ENCODE data around the gene FOXP1.

The FOXP1 gene

GRCh38 chr3:71451060-71451459, 132.5 kb downstream of the FOXP1 start:
- Histone ChIP-seq H3K27ac (ENCODE audit: low read depth, low read length, poor library complexity, severe bottlenecking) (no peak overlapping the region), H3K9me3 (ENCODE audit: low read length) (no peaks in the 10 kb centered on the region), H3K4me3 (ENCODE audit: low read depth, low read length, poor library complexity, severe bottlenecking) (no peak overlapping the region), H3K9ac (ENCODE audit: low read length) (no peak overlapping the region), H3F3A (ENCODE audit: insufficient read depth, low read length) (no peaks in the 10 kb centered on the region), H3K27me3 (ENCODE audit: insufficient read depth, low read length) (no peaks in the 10 kb centered on the region), H3K4me1 (ENCODE audit: insufficient read depth, low read length, severe bottlenecking) (peaks cover 81% of the 10 kb centered on the region), H3K36me3 (ENCODE audit: insufficient read depth, low read length) (peaks cover 3% of the 10 kb centered on the region; the same call in 1 of the 2 replicates), H3K4me2 (ENCODE audit: low read length) (0 out of 2 replicates have a peak overlapping the region, but pooled peaks have one; percentile 7), H2AFZ (ENCODE audit: low read length) (no peak overlapping the region), H3K9me2 (ENCODE audit: low read depth, low read length) (no peaks in the 10 kb centered on the region), H4K20me1 (ENCODE audit: insufficient read depth, low read length) (no peaks in the 10 kb centered on the region), H3K79me2 (ENCODE audit: insufficient read depth, low read length) (peaks cover 74% of the 10 kb centered on the region)
- TF ChIP-seq CTCF (IDR thresholded peaks at IDR 0.05; ENCODE audit: low read length) (no peak), EZH2 (IDR thresholded peaks at IDR 0.05; ENCODE audit: borderline replicate concordance, low read length) (no peak)

- Histone ChIP-seq H3K4me2 (ENCODE audit: low read length) (no peak overlapping the region), H3K4me1 (ENCODE audit: insufficient read depth, low read length, severe bottlenecking) (peaks cover 77% of the 10 kb centered on the region), H3K27me3 (ENCODE audit: insufficient read depth, low read length) (no peaks in the 10 kb centered on the region), H3K79me2 (ENCODE audit: insufficient read depth, low read length) (peaks cover 69% of the 10 kb centered on the region), H3K9me2 (ENCODE audit: low read depth, low read length) (no peaks in the 10 kb centered on the region), H4K20me1 (ENCODE audit: insufficient read depth, low read length) (no peaks in the 10 kb centered on the region), H3K4me3 (ENCODE audit: low read depth, low read length, poor library complexity, severe bottlenecking) (no peak overlapping the region), H3K9me3 (ENCODE audit: low read length) (no peaks in the 10 kb centered on the region), H2AFZ (ENCODE audit: low read length) (no peak overlapping the region), H3K36me3 (ENCODE audit: insufficient read depth, low read length) (peaks cover 3% of the 10 kb centered on the region; the same call in 1 of the 2 replicates), H3K9ac (ENCODE audit: low read length) (no peak overlapping the region), H3K27ac (ENCODE audit: low read depth, low read length, poor library complexity, severe bottlenecking) (no peak overlapping the region), H3F3A (ENCODE audit: insufficient read depth, low read length) (no peaks in the 10 kb centered on the region)
- TF ChIP-seq CTCF (IDR thresholded peaks at IDR 0.05; ENCODE audit: low read length) (no peak), EZH2 (IDR thresholded peaks at IDR 0.05; ENCODE audit: borderline replicate concordance, low read length) (no peak)
Measured at GRCh38 chr3:71450162-71450561, 133.4 kb downstream of the FOXP1 start.

DNA sequence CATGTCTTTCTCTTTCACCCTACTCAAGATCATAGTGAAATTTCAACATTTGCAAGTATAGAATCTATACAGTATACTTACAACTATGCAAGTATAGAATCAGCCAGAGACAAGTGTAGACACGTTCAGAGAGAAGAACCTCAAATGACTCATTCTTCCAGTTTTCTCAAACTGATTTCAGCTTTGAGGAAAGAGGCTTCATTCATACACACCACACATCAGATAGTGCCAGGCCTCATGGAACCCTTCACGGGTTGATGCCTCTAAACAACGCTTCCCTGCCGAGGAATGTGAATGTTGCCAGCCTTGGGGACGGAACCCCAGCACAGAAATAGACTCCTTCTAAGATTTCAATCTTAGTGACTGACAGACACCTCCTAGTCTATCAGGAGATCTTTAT, 135.7 kb downstream of the FOXP1 start:
- peaks cover 77% of the 10 kb centered on the region for H3K4me1 ChIP-seq (ENCODE audit: insufficient read depth, low read length, severe bottlenecking)
- H3K79me2 ChIP-seq (ENCODE audit: insufficient read depth, low read length) = peaks cover 54% of the 10 kb centered on the region
- no peaks in the 10 kb centered on the region for H3K9me3 ChIP-seq (ENCODE audit: low read length)
- no peak overlapping the region for H3K4me2 ChIP-seq (ENCODE audit: low read length)
- H3K27me3 ChIP-seq (ENCODE audit: insufficient read depth, low read length) = no peaks in the 10 kb centered on the region
- peak overlapping the region; percentile 56 for H3K27ac ChIP-seq (ENCODE audit: low read depth, low read length, poor library complexity, severe bottlenecking)
- H3F3A ChIP-seq (ENCODE audit: insufficient read depth, low read length) = 0 out of 2 replicates have a peak, but pooled peaks cover 3% of the 10 kb centered on the region
- no peaks in the 10 kb centered on the region for H4K20me1 ChIP-seq (ENCODE audit: insufficient read depth, low read length)
- no peak overlapping the region for H3K9ac ChIP-seq (ENCODE audit: low read length)
- no peak overlapping the region for H2AFZ ChIP-seq (ENCODE audit: low read length)
- no peak overlapping the region for H3K4me3 ChIP-seq (ENCODE audit: low read depth, low read length, poor library complexity, severe bottlenecking)
- H3K36me3 ChIP-seq (ENCODE audit: insufficient read depth, low read length) = peaks cover 3% of the 10 kb centered on the region; the same call in 1 of the 2 replicates
- TF ChIP-seq EZH2 (IDR thresholded peaks at IDR 0.05; ENCODE audit: borderline replicate concordance, low read length) (no peak), CTCF (IDR thresholded peaks at IDR 0.05; ENCODE audit: low read length) (no peak)
- no peaks in the 10 kb centered on the region for H3K9me2 ChIP-seq (ENCODE audit: low read depth, low read length)
